Naive thymus-derived CD4-positive, alpha-beta T cell (primary cell): Measurements from ENCODE around the gene SLC4A5. TPM values are rescaled to one million over a fixed set of nuclear protein-coding genes. Genes with fewer than 3 reads are reported as not detected.

Experiments
- ATAC-seq: fragments of 150-1000 bp; cut with Tn5 transposase; 2 replicates; pipeline ENCODE4 v1.10.0; 2021; ENCODE audit warnings: mild to moderate bottlenecking, moderate library complexity
- CTCF ChIA-PET: fragments of 350-600 bp; sonication (Branson Sonifier 250); formaldehyde crosslinking; loops from one replicate; lab custom pipeline; 2021; ENCODE audit warnings: antibody characterized with exemption; lab: Charles Lee
- POLR2A ChIA-PET: fragments of 350-600 bp; sonication (Branson Sonifier 250); formaldehyde crosslinking; loops from one replicate; lab custom pipeline; 2021; ENCODE audit warnings: antibody characterized with exemption, inconsistent platforms; lab: Charles Lee
- DNase-seq, 9 donors: peaks; one replicate each; pipeline versions ENCODE4 v3.0.0 to v3.0.0-alpha.2; 2020 to 2022; ENCODE audit warnings: mixed read lengths in 1 of 9
- H3K27ac ChIP-seq: one replicate; pipeline ENCODE4 v1.7.0; 2013; ENCODE audit warnings: mild to moderate bottlenecking, low read depth, low read length, moderate library complexity
- H3K27me3 ChIP-seq, 2 donors: one replicate each; pipeline ENCODE4 v1.7.0; 2013; ENCODE audit warnings: low read length in 2 of 2, mild to moderate bottlenecking in 2 of 2, moderate library complexity in 2 of 2; ENCODE audit not compliant: control insufficient read depth in 2 of 2, insufficient read depth in 2 of 2
- H3K36me3 ChIP-seq, 3 experiments: 1 replicate in 2 of 3; 2 replicates in 1 of 3; pipeline ENCODE4 v1.7.0; 2013; ENCODE audit warnings: low read length in 3 of 3, mild to moderate bottlenecking in 3 of 3, moderate library complexity in 1 of 3; ENCODE audit not compliant: insufficient read depth in 3 of 3, control insufficient read depth in 2 of 3
- H3K4me1 ChIP-seq, 2 donors: one replicate each; pipeline ENCODE4 v1.7.0; 2013; ENCODE audit warnings: low read length in 2 of 2, mild to moderate bottlenecking in 2 of 2, moderate library complexity in 1 of 2; ENCODE audit not compliant: control insufficient read depth in 2 of 2, insufficient read depth in 2 of 2
- H3K4me3 ChIP-seq: 2 replicates; pipeline ENCODE4 v1.7.0; 2013; ENCODE audit warnings: mild to moderate bottlenecking, low read length
- H3K9me3 ChIP-seq, 3 experiments: 1 replicate in 2 of 3; 2 replicates in 1 of 3; pipeline ENCODE4 v1.7.0; 2013; ENCODE audit warnings: low read length in 3 of 3; ENCODE audit not compliant: control insufficient read depth in 2 of 3
- H3K27ac Mint-ChIP-seq, 9 donors: one replicate each; pipeline ENCODE4 v1.8.0; 2020 to 2022; ENCODE audit warnings: mixed read lengths in 9 of 9, mild to moderate bottlenecking in 8 of 9, moderate library complexity in 5 of 9, inconsistent platforms in 2 of 9
- H3K27me3 Mint-ChIP-seq, 5 donors: one replicate each; pipeline ENCODE4 v1.8.0; 2021 to 2022; ENCODE audit warnings: mixed read lengths in 5 of 5, mild to moderate bottlenecking in 1 of 5
- H3K36me3 Mint-ChIP-seq, 5 donors: one replicate each; pipeline ENCODE4 v1.8.0; 2020 to 2022; ENCODE audit warnings: mixed read lengths in 5 of 5, mild to moderate bottlenecking in 3 of 5, inconsistent platforms in 1 of 5
- H3K4me1 Mint-ChIP-seq, 7 donors: one replicate each; pipeline ENCODE4 v1.8.0; 2020 to 2022; ENCODE audit warnings: mixed read lengths in 7 of 7, mild to moderate bottlenecking in 3 of 7, inconsistent platforms in 1 of 7
- H3K4me3 Mint-ChIP-seq, 10 donors: one replicate each; pipeline ENCODE4 v1.8.0; 2020 to 2022; ENCODE audit warnings: mild to moderate bottlenecking in 10 of 10, mixed read lengths in 10 of 10, moderate library complexity in 6 of 10, inconsistent platforms in 2 of 10
- H3K9me3 Mint-ChIP-seq, 11 donors: one replicate each; pipeline ENCODE4 v1.8.0; 2020 to 2022; ENCODE audit warnings: mixed read lengths in 11 of 11, mild to moderate bottlenecking in 4 of 11, inconsistent platforms in 1 of 11, moderate library complexity in 1 of 11
- intact Hi-C, 2 donors: fragments of 100-400 bp; cut with micrococcal nuclease; formaldehyde crosslinking; loops; one replicate each; pipeline ENCODE4 v1.15.1; 2023
- polyA plus RNA-seq, 2 donors: library from polyadenylated mRNA; unstranded; fragments of 300-500 nt; fragmentation: Illumina TruSeq; gene quantifications; one replicate each; pipeline ENCODE4 v1.2.3, GENCODE V29; 2021
- total RNA-seq, 6 experiments: library from RNA in 5 of 6; stranded (reverse) in 5 of 6; gene quantifications; 1 replicate in 5 of 6; 2 replicates in 1 of 6; pipeline ENCODE4 v1.2.3 and lab custom pipeline; 2021 to 2026

SLC4A5 gene
- total and polyA plus RNA-seq, 7 experiments from 2014 or later = 0.59 to 20.8 (median 14.8) TPM

- Histone ChIP-seq H3K36me3 (no peaks in the 10 kb centered on the region), H3K9me3 (no peaks in the 10 kb centered on the region), H3K4me1 (peaks cover 13 to 16% of the 10 kb centered on the region in 2 donors), H3K27me3 (no peaks in the 10 kb centered on the region), H3K27ac (peak within 1 kb of the TSS; percentile 88), H3K4me3 (peak within 1 kb of the TSS; percentile 65)
- Mint-ChIP-seq H3K4me1 (peaks cover 29 to 50% (median 35%) of the 10 kb centered on the region in 7 donors), H3K27ac (peak within 1 kb of the TSS; percentile 94 to 100 (median 97)), H3K27me3 (no peaks in the 10 kb centered on the region), H3K36me3 (peaks cover 0 to 17% (median 0%) of the 10 kb centered on the region in 5 donors), H3K9me3 (peaks cover 0 to 2% (median 0%) of the 10 kb centered on the region in 11 donors), H3K4me3 (peak within 1 kb of the TSS; percentile 90 to 100 (median 96))
- intact Hi-C loops = loop anchor here (1.0 to 10.0 kb wide), 18 partner anchors 8 to 636 kb away; partner anchors contain the start of genes DGUOK (in 2 of the 2), MOB1A (in 2 of the 2), WBP1 (in 2 of the 2) and AUP1 (in 1 of the 2)
- CTCF ChIA-PET = interaction anchor here (1.3 to 3.0 kb wide), 2 partner anchors 14 to 20 kb away, joined by 3 to 24 read pairs; partner anchors contain the start of gene MOB1A
- ATAC-seq (peak; percentile 94), DNase-seq (peak; percentile 76 to 93 (median 82))
- POLR2A ChIA-PET = interaction anchor here (0.6 to 6.0 kb wide), 9 partner anchors 9 to 372 kb away, joined by 3 to 60 read pairs (median 4); partner anchors contain the start of genes BOLA3, C2orf81, MOB1A and TLX2
Observed at GRCh38 chr2:74198461-74199274, 144.5 kb downstream of the SLC4A5 start, which contains the start of gene MTHFD2. Gene MTHFD2, plus strand, starts transcription at chr2:74198615. Its CDS starts 27 bp downstream, at chr2:74198642.

GRCh38 chr2:74198023-74198460 is 145.2 kb downstream of the SLC4A5 start:
- H3K9me3 ChIP-seq = no peaks in the 10 kb centered on the region
- peaks cover 0 to 11% (median 0%) of the 10 kb centered on the region in 5 donors for H3K36me3 Mint-ChIP-seq
- peak overlapping the region; percentile 90 to 100 (median 96) for H3K4me3 Mint-ChIP-seq
- H3K4me1 ChIP-seq = peaks cover 13 to 16% of the 10 kb centered on the region in 2 donors
- no peaks in the 10 kb centered on the region for H3K36me3 ChIP-seq
- H3K27me3 ChIP-seq = no peaks in the 10 kb centered on the region
- peaks cover 28 to 44% (median 31%) of the 10 kb centered on the region in 7 donors for H3K4me1 Mint-ChIP-seq
- ChIA-PET POLR2A (interaction anchor here (0.5 to 6.0 kb wide), 9 partner anchors 9 to 371 kb away, joined by 3 to 60 read pairs (median 4); partner anchors contain the start of genes BOLA3, C2orf81, MOB1A and TLX2), CTCF (interaction anchor here (1.3 to 3.0 kb wide), 2 partner anchors 14 to 19 kb away, joined by 3 to 24 read pairs; partner anchors contain the start of gene MOB1A)
- intact Hi-C loops = loop anchor here (1.0 to 10.0 kb wide), 18 partner anchors 8 to 637 kb away; partner anchors contain the start of genes DGUOK (in 2 of the 2), MOB1A (in 2 of the 2), WBP1 (in 2 of the 2) and AUP1 (in 1 of the 2)
- DNase-seq = peak in 1 of 9 donors; percentile 9
- peaks cover 0 to 2% (median 0%) of the 10 kb centered on the region in 11 donors for H3K9me3 Mint-ChIP-seq
- H3K27ac Mint-ChIP-seq = peak overlapping the region; percentile 94 to 100 (median 97)
- H3K4me3 ChIP-seq = peak overlapping the region; percentile 65
- no peak for ATAC-seq
- H3K27ac ChIP-seq = peak overlapping the region; percentile 88
- H3K27me3 Mint-ChIP-seq = no peaks in the 10 kb centered on the region

GRCh38 chr2:74197049-74197448 is 146.2 kb downstream of the SLC4A5 start:
- H3K4me3 Mint-ChIP-seq = peak overlapping the region in 8 of 10 donors; percentile 9 to 97 (median 27)
- ChIA-PET CTCF (no interaction called here), POLR2A (interaction anchor here (1.9 to 6.0 kb wide), 2 partner anchors 10 to 18 kb away, joined by 6 to 60 read pairs; partner anchors contain the start of gene MOB1A)
- Histone ChIP-seq H3K4me1 (peaks cover 13 to 16% of the 10 kb centered on the region in 2 donors), H3K4me3 (no peak overlapping the region), H3K27ac (no peak overlapping the region), H3K9me3 (no peaks in the 10 kb centered on the region), H3K27me3 (no peaks in the 10 kb centered on the region), H3K36me3 (no peaks in the 10 kb centered on the region)
- H3K9me3 Mint-ChIP-seq = peaks cover 0 to 2% (median 0%) of the 10 kb centered on the region in 11 donors
- peaks cover 28 to 40% (median 31%) of the 10 kb centered on the region in 7 donors for H3K4me1 Mint-ChIP-seq
- DNase-seq (no peak), ATAC-seq (no peak)
- H3K27me3 Mint-ChIP-seq = no peaks in the 10 kb centered on the region
- H3K27ac Mint-ChIP-seq = peak overlapping the region in 2 of 9 donors; percentile 48 to 76
- intact Hi-C loops = loop anchor here (5.0 to 10.0 kb wide), 4 partner anchors 210 to 638 kb away; partner anchors contain the start of genes AUP1 (in 1 of the 2), DQX1 (in 1 of the 2), HK2 (in 1 of the 2) and HTRA2 (in 1 of the 2)
- H3K36me3 Mint-ChIP-seq = peaks cover 0 to 11% (median 0%) of the 10 kb centered on the region in 5 donors

GRCh38 chr2:74194799-74195198 is 148.4 kb downstream of the SLC4A5 start:
- no peak overlapping the region for H3K27ac Mint-ChIP-seq
- Histone ChIP-seq H3K27me3 (no peaks in the 10 kb centered on the region), H3K4me1 (peaks cover 0 to 12% of the 10 kb centered on the region in 2 donors), H3K36me3 (no peaks in the 10 kb centered on the region), H3K27ac (no peak overlapping the region), H3K9me3 (no peaks in the 10 kb centered on the region), H3K4me3 (no peak overlapping the region)
- no peak overlapping the region for H3K4me3 Mint-ChIP-seq
- H3K27me3 Mint-ChIP-seq = no peaks in the 10 kb centered on the region
- no peaks in the 10 kb centered on the region for H3K9me3 Mint-ChIP-seq
- intact Hi-C loops = loop anchor here (5.0 to 10.0 kb wide), 4 partner anchors 207 to 640 kb away; partner anchors contain the start of genes AUP1 (in 1 of the 2), DQX1 (in 1 of the 2), HK2 (in 1 of the 2) and HTRA2 (in 1 of the 2)
- peaks cover 16 to 29% (median 19%) of the 10 kb centered on the region in 7 donors for H3K4me1 Mint-ChIP-seq
- H3K36me3 Mint-ChIP-seq = peaks cover 0 to 7% (median 0%) of the 10 kb centered on the region in 5 donors
- ATAC-seq (no peak), DNase-seq (no peak)
- ChIA-PET POLR2A (no interaction called here), CTCF (no interaction called here)

- Mint-ChIP-seq H3K4me3 (no peak overlapping the region), H3K9me3 (no peaks in the 10 kb centered on the region), H3K27ac (no peak overlapping the region), H3K27me3 (no peaks in the 10 kb centered on the region), H3K36me3 (peaks cover 0 to 2% (median 0%) of the 10 kb centered on the region in 5 donors), H3K4me1 (peaks cover 0 to 21% (median 0%) of the 10 kb centered on the region in 7 donors)
- CTCF ChIA-PET = interaction anchor here (1.1 kb wide), 1 partner anchor 11 kb away, joined by 4 read pairs; no protein-coding TSS in a partner anchor
- POLR2A ChIA-PET = interaction anchor here (1.4 kb wide), 1 partner anchor 13 kb away, joined by 5 read pairs; the partner anchor contains the start of gene MOB1A
- ATAC-seq = no peak
- no peak overlapping the region for H3K4me3 ChIP-seq
- intact Hi-C loops = loop anchor here in 1 of 2 donors (10.0 kb wide), 1 partner anchor 643 kb away; the partner anchor contains the start of gene HK2
- H3K4me1 ChIP-seq = no peaks in the 10 kb centered on the region
- H3K27me3 ChIP-seq = no peaks in the 10 kb centered on the region
- no peak for DNase-seq
- no peaks in the 10 kb centered on the region for H3K36me3 ChIP-seq
- H3K9me3 ChIP-seq = no peaks in the 10 kb centered on the region
- no peak overlapping the region for H3K27ac ChIP-seq
Observed at GRCh38 chr2:74191596-74192380, 151.4 kb downstream of the SLC4A5 start.
